Rectal smooth muscle tissue (tissue), 1 donor: ENCODE measurements around the gene TSPAN2.

Source experiments
- H3K27ac ChIP-seq: one replicate; pipeline ENCODE4 v1.7.0; 2013; ENCODE audit warnings: low read depth, low read length, inconsistent platforms
- H3K27me3 ChIP-seq: one replicate; pipeline ENCODE4 v1.7.0; 2013; ENCODE audit warnings: low read length; ENCODE audit not compliant: control insufficient read depth, insufficient read depth
- H3K36me3 ChIP-seq: one replicate; pipeline ENCODE4 v1.7.0; 2013; ENCODE audit warnings: low read length; ENCODE audit not compliant: control insufficient read depth, insufficient read depth
- H3K4me1 ChIP-seq: one replicate; pipeline ENCODE4 v1.7.0; 2013; ENCODE audit warnings: low read length; ENCODE audit not compliant: control insufficient read depth, insufficient read depth
- H3K4me3 ChIP-seq: one replicate; pipeline ENCODE4 v1.7.0; 2013; ENCODE audit warnings: low read length
- H3K9ac ChIP-seq: one replicate; pipeline ENCODE4 v1.7.0; 2013; ENCODE audit warnings: low read length

The TSPAN2 gene

GRCh38 chr1:115107516-115108260 is 18.4 kb upstream of the TSPAN2 start:
- Histone ChIP-seq H3K4me1 (no peaks in the 10 kb centered on the region), H3K27ac (no peak overlapping the region), H3K36me3 (no peaks in the 10 kb centered on the region), H3K4me3 (no peak overlapping the region), H3K27me3 (no peaks in the 10 kb centered on the region), H3K9ac (no peak overlapping the region)

GRCh38 chr1:115105831-115106230 is 16.5 kb upstream of the TSPAN2 start:
- no peak overlapping the region for H3K27ac ChIP-seq
- no peaks in the 10 kb centered on the region for H3K4me1 ChIP-seq
- no peak overlapping the region for H3K4me3 ChIP-seq
- H3K9ac ChIP-seq = no peak overlapping the region
- H3K27me3 ChIP-seq = no peaks in the 10 kb centered on the region
- no peaks in the 10 kb centered on the region for H3K36me3 ChIP-seq

GRCh38 chr1:115099693-115100050 is 10.4 kb upstream of the TSPAN2 start:
- H3K27me3 ChIP-seq = no peaks in the 10 kb centered on the region
- peak overlapping the region; percentile 56 for H3K4me3 ChIP-seq
- no peaks in the 10 kb centered on the region for H3K36me3 ChIP-seq
- peak overlapping the region; percentile 0 for H3K9ac ChIP-seq
- peaks cover 15% of the 10 kb centered on the region for H3K4me1 ChIP-seq
- H3K27ac ChIP-seq = peak overlapping the region; percentile 86

- H3K27me3 ChIP-seq = no peaks in the 10 kb centered on the region
- no peaks in the 10 kb centered on the region for H3K36me3 ChIP-seq
- H3K4me1 ChIP-seq = peaks cover 15% of the 10 kb centered on the region
- peak overlapping the region; percentile 56 for H3K4me3 ChIP-seq
- peak overlapping the region; percentile 0 for H3K9ac ChIP-seq
- H3K27ac ChIP-seq = peak overlapping the region; percentile 86
Measured at GRCh38 chr1:115098979-115099692, 9.8 kb upstream of the TSPAN2 start.

- no peaks in the 10 kb centered on the region for H3K36me3 ChIP-seq
- peaks cover 8% of the 10 kb centered on the region for H3K4me1 ChIP-seq
- no peaks in the 10 kb centered on the region for H3K27me3 ChIP-seq
- no peak overlapping the region for H3K9ac ChIP-seq
- H3K4me3 ChIP-seq = no peak overlapping the region
- H3K27ac ChIP-seq = peak overlapping the region; percentile 100
Measured at GRCh38 chr1:115092175-115092574, 2.9 kb upstream of the TSPAN2 start.

- H3K9ac ChIP-seq = no peak overlapping the region
- no peaks in the 10 kb centered on the region for H3K27me3 ChIP-seq
- H3K27ac ChIP-seq = peak overlapping the region; percentile 100
- H3K4me1 ChIP-seq = peaks cover 8% of the 10 kb centered on the region
- no peaks in the 10 kb centered on the region for H3K36me3 ChIP-seq
- no peak overlapping the region for H3K4me3 ChIP-seq
Measured at GRCh38 chr1:115091572-115091971, 2.3 kb upstream of the TSPAN2 start.

- no peaks in the 10 kb centered on the region for H3K36me3 ChIP-seq
- no peak overlapping the region for H3K9ac ChIP-seq
- peak overlapping the region; percentile 100 for H3K27ac ChIP-seq
- peaks cover 12% of the 10 kb centered on the region for H3K4me1 ChIP-seq
- no peaks in the 10 kb centered on the region for H3K27me3 ChIP-seq
- H3K4me3 ChIP-seq = no peak overlapping the region
Measured at GRCh38 chr1:115090956-115091355, 1.7 kb upstream of the TSPAN2 start.

GRCh38 chr1:115090540-115090939 is 1.2 kb upstream of the TSPAN2 start:
- no peaks in the 10 kb centered on the region for H3K36me3 ChIP-seq

GRCh38 chr1:115090186-115090490 is 835 bp upstream of the TSPAN2 start:
- peak overlapping the region; percentile 100 for H3K27ac ChIP-seq
- no peaks in the 10 kb centered on the region for H3K36me3 ChIP-seq
- peak overlapping the region; percentile 87 for H3K4me3 ChIP-seq
- no peaks in the 10 kb centered on the region for H3K27me3 ChIP-seq
- peak overlapping the region; percentile 61 for H3K9ac ChIP-seq
- peaks cover 18% of the 10 kb centered on the region for H3K4me1 ChIP-seq

More at GRCh38 chr1:115090540-115090939, 1.2 kb upstream of the TSPAN2 start:
- H3K27me3 ChIP-seq = no peaks in the 10 kb centered on the region
- H3K4me3 ChIP-seq = peak overlapping the region; percentile 87
- peak overlapping the region; percentile 61 for H3K9ac ChIP-seq
- peak overlapping the region; percentile 100 for H3K27ac ChIP-seq
- H3K4me1 ChIP-seq = peaks cover 16% of the 10 kb centered on the region

- Histone ChIP-seq H3K36me3 (no peaks in the 10 kb centered on the region), H3K4me3 (peak overlapping the region; percentile 86), H3K27ac (peak overlapping the region; percentile 100), H3K4me1 (peaks cover 28% of the 10 kb centered on the region), H3K9ac (peak overlapping the region; percentile 75), H3K27me3 (no peaks in the 10 kb centered on the region)
Measured at GRCh38 chr1:115088871-115089419, 358 bp downstream of the TSPAN2 start.

GRCh38 chr1:115088115-115088778 is 1.1 kb downstream of the TSPAN2 start:
- Histone ChIP-seq H3K27ac (peak overlapping the region; percentile 100), H3K27me3 (no peaks in the 10 kb centered on the region), H3K4me3 (peak overlapping the region; percentile 86)

GRCh38 chr1:115086176-115086830 is 3.0 kb downstream of the TSPAN2 start:
- Histone ChIP-seq H3K4me3 (peak overlapping the region; percentile 10), H3K27me3 (no peaks in the 10 kb centered on the region), H3K9ac (no peak overlapping the region), H3K27ac (peak overlapping the region; percentile 93), H3K4me1 (peaks cover 40% of the 10 kb centered on the region), H3K36me3 (no peaks in the 10 kb centered on the region)

More at GRCh38 chr1:115088115-115088778, 1.1 kb downstream of the TSPAN2 start:
- peak overlapping the region; percentile 75 for H3K9ac ChIP-seq
- peaks cover 33% of the 10 kb centered on the region for H3K4me1 ChIP-seq
- H3K36me3 ChIP-seq = no peaks in the 10 kb centered on the region
